ENCODE results near the gene KLF4. TPM values are rescaled to one million over a fixed set of nuclear protein-coding genes. Genes with fewer than 3 reads are reported as not detected.

The KLF4 gene
- total and polyA plus RNA-seq, 2 of the 4 experiments (the other 2 are of a cell fraction): 1.3 to 3.8 TPM

DNA sequence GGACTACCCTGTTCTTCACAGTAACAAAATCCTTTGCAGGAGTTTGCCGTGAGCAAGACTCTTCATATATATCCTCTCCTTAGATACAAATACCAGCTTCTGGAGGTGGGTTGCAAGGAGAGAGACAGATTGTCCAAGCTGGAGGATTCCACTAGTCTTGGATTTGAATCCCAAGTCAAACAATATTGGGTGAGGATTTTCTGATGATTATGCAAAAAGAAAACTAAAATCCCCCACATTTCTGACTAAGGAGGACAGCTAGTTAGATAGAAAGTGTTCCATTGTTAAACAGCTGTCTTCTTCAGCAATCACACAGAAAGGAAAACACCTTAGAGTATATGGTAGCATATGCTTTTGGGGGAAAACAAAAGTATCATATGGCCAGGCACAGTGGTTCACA, 54.2 kb downstream of the KLF4 start:
- Histone ChIP-seq H4K20me1 (ENCODE audit: insufficient read depth, low read length) (no peaks in the 10 kb centered on the region), H4K8ac (ENCODE audit: low read depth in 2 of 2, low read length in 2 of 2) (no peak overlapping the region), H3K4me3 (ENCODE audit: insufficient read depth, low read depth, low read length) (no peak overlapping the region), H3K4me1 (ENCODE audit: control insufficient read depth, insufficient read depth, low read length) (peaks cover 3% of the 10 kb centered on the region; the same call in 1 of the 2 replicates), H3K18ac (ENCODE audit: low read depth, low read length) (no peak overlapping the region), H2BK5ac (ENCODE audit: low read depth, low read length, poor library complexity, severe bottlenecking) (no peak overlapping the region), H3K4ac (ENCODE audit: low read depth, low read length) (no peak overlapping the region), H3K14ac (replicated peaks; ENCODE audit: low read depth, low read length) (no peak overlapping the region), H2AK5ac (ENCODE audit: low read depth, low read length) (no peak overlapping the region), H4K5ac (ENCODE audit: low read depth, low read length) (no peak overlapping the region), H3K23ac (ENCODE audit: low read depth, low read length) (no peak overlapping the region), H3K79me1 (ENCODE audit: low read depth in 1 of 2, low read length in 2 of 2) (no peaks in the 10 kb centered on the region), H2BK20ac (ENCODE audit: low read depth, low read length) (no peak overlapping the region), H3K9me1 (ENCODE audit: insufficient read depth, low read length) (no peaks in the 10 kb centered on the region; the same call in 1 of the 2 replicates), H3K9ac (ENCODE audit: low read depth, low read length) (no peak overlapping the region), H2BK120ac (ENCODE audit: low read depth, low read length) (no peak overlapping the region), H3K9me3 (ENCODE audit: control insufficient read depth, insufficient read depth, low read length) (no peaks in the 10 kb centered on the region), H3K27me3 (ENCODE audit: control insufficient read depth, insufficient read depth, low read length) (peaks cover 2% of the 10 kb centered on the region), H2AFZ (replicated peaks; ENCODE audit: low read length, poor library complexity) (no peak overlapping the region), H3K4me2 (ENCODE audit: low read depth, low read length) (no peak overlapping the region), H2AK9ac (replicated peaks; ENCODE audit: low read depth, low read length, poor library complexity) (no peak overlapping the region), H3K56ac (ENCODE audit: extremely low read depth, insufficient read depth, low read length) (no peak overlapping the region), H4K91ac (ENCODE audit: insufficient read depth, low read depth, low read length) (no peak overlapping the region), H3K27ac (ENCODE audit: insufficient read depth, low read length) (no peak overlapping the region), H2BK15ac (ENCODE audit: low read depth, low read length) (no peak overlapping the region), H3K36me3 (ENCODE audit: control insufficient read depth, insufficient read depth, low read length) (no peaks in the 10 kb centered on the region)
- peak; percentile 39; the same call in 1 of the 2 replicates for TF ChIP-seq MAFK (IDR thresholded peaks at IDR 0.05; ENCODE audit: low read depth, low read length)
- TF ChIP-seq RAD21 (IDR thresholded peaks at IDR 0.05; ENCODE audit: low read length): no peak
- TF ChIP-seq CHD1 (IDR thresholded peaks at IDR 0.05; ENCODE audit: low read depth, low read length): no peak
- ChIA-PET CTCF (interaction anchor here (0.6 to 1.4 kb wide), 2 partner anchors 10 to 176 kb away, joined by 4 to 6 read pairs; no protein-coding TSS in a partner anchor), POLR2A (ENCODE audit: unreplicated experiment) (no interaction called here)
- in situ Hi-C loops (cut with MboI; ENCODE audit: low sequenced_read_pairs): no loop called here
- no CpG with 5 or more reads among the region's 1 CpG for WGBS, 2 experiments (ENCODE audit: extremely low coverage in 2 of 2, insufficient read length in 1 of 2)
- no TSS peak for BruUV-seq (replicated peaks)
- dilution Hi-C loops (cut with HindIII; ENCODE audit: low sequenced_read_pairs, unreplicated experiment): no loop called here
- ATAC-seq (ENCODE audit: low read depth) (no peak), DNase-seq (no peak)
- intact Hi-C loops (cut with micrococcal nuclease): no loop called here

Small RNAs within 50 kb of the gene (microRNA-seq; reads per million reads assigned to microRNA genes)
- not detected for gene HMGN2P32 (ENCODE audit: insufficient read depth, insufficient read length)
- gene RNU6-492P (ENCODE audit: insufficient read depth, insufficient read length): not detected

Small RNAs within 50 kb of the gene (small RNA-seq; reads per million reads assigned to genes)
- gene HMGN2P32 (0 reads per million in 5 experiments), gene RNU6-492P (0 to 1.8 (median 0) reads per million in 5 experiments)

Other genes starting within 250 kb of the KLF4 start
- gene RAD23B, start 206.5 kb downstream of the KLF4 start, total RNA-seq (2012; rRNA removed): 126 and 127 TPM in 2 replicates
- 123 and 148 TPM in 2 replicates for gene RAD23B, start 206.5 kb downstream of the KLF4 start, polyA plus RNA-seq (2012; rRNA removed)